K562 (cell line): Measurements from ENCODE around the gene CCT7. TPM values are rescaled to one million over a fixed set of nuclear protein-coding genes. Genes with fewer than 3 reads are reported as not detected.

Source experiments
- DNMT1 ChIP-seq: fragments of 450-650 bp; IDR thresholded peaks from 2 replicates; pipeline ENCODE4 v1.6.1; 2016; ENCODE audit warnings: antibody characterized with exemption, mild to moderate bottlenecking
- ETV5 ChIP-seq: sonication (generic); formaldehyde crosslinking; IDR thresholded peaks from 2 replicates; pipeline ENCODE4 v1.4.0; 2020; ENCODE audit warnings: low read depth, mild to moderate bottlenecking, missing genetic modification reagents
- GABPB2 ChIP-seq: fragments of 250-450 bp; sonication (Bioruptor Pico); conservative IDR thresholded peaks from 2 replicates; pipeline ENCODE4 v1.5.1; 2021; ENCODE audit warnings: mild to moderate bottlenecking
- GATAD2A ChIP-seq: fragments of 450-650 bp; IDR thresholded peaks from 2 replicates; pipeline ENCODE4 v1.6.1; 2017
- HNRNPK ChIP-seq: fragments of 200-400 bp; formaldehyde crosslinking; IDR thresholded peaks from one replicate; pipeline ENCODE4 v1.6.1; 2018; ENCODE audit warnings: mild to moderate bottlenecking, low read depth, low read length; ENCODE audit not compliant: poor library complexity, severe bottlenecking
- MTA1 ChIP-seq: fragments of 450-650 bp; IDR thresholded peaks from 2 replicates; pipeline ENCODE4 v1.6.1; 2017; ENCODE audit warnings: borderline replicate concordance
- MYNN ChIP-seq, 2 experiments: sonication (generic); formaldehyde crosslinking in 1 of 2; IDR thresholded peaks; 2 replicates each; pipeline versions ENCODE4 v1.5.0 to v1.6.1; 2016 to 2020; ENCODE audit warnings: antibody characterized with exemption in 1 of 2, missing genetic modification reagents in 1 of 2
- PHTF2 ChIP-seq: fragments of 250-450 bp; sonication (Bioruptor Pico); IDR thresholded peaks from 2 replicates; pipeline ENCODE4 v1.5.0; 2021; ENCODE audit warnings: mild to moderate bottlenecking
- POLR2A ChIP-seq: fragments of 450-650 bp; conservative IDR thresholded peaks from 2 replicates; pipeline ENCODE4 v1.6.1; 2016
- RBM14 ChIP-seq: fragments of 200-400 bp; formaldehyde crosslinking; IDR thresholded peaks from 2 replicates; pipeline ENCODE4 v1.6.1; 2018; ENCODE audit warnings: low read depth, mild to moderate bottlenecking, low read length, moderate library complexity, borderline replicate concordance; ENCODE audit not compliant: insufficient read depth
- SMARCB1 ChIP-seq: IDR thresholded peaks from 2 replicates; pipeline ENCODE4 v1.6.1; 2011; ENCODE audit warnings: improper control_type of control experiment, low read depth; ENCODE audit not compliant: insufficient read length
- SRSF1 ChIP-seq: fragments of 200-400 bp; formaldehyde crosslinking; IDR thresholded peaks from 2 replicates; pipeline ENCODE4 v1.6.1; 2017; ENCODE audit warnings: mild to moderate bottlenecking, low read depth, low read length, moderate library complexity
- ZNF121 ChIP-seq: sonication (generic); formaldehyde crosslinking; conservative IDR thresholded peaks from 2 replicates; pipeline ENCODE4 v1.8.0; 2022; ENCODE audit warnings: missing genetic modification reagents
- ZNF586 ChIP-seq: fragments of 450-650 bp; formaldehyde crosslinking; conservative IDR thresholded peaks from 2 replicates; pipeline ENCODE4 v1.4.0; 2020; ENCODE audit warnings: mild to moderate bottlenecking, moderate library complexity
- ZNF707 ChIP-seq: fragments of 250-450 bp; sonication (Bioruptor Pico); conservative IDR thresholded peaks from 2 replicates; pipeline ENCODE4 v1.8.0; 2022; ENCODE audit warnings: inconsistent platforms, mild to moderate bottlenecking, moderate library complexity
- polyA plus RNA-seq, 8 experiments: library from polyadenylated mRNA; depleted of rRNA in 4 of 8; stranded (reverse) in 5 of 8; unstranded in 3 of 8; fragments of >200 nt; fragmentation: Nextera tagmentation in 2 of 8; fragmentation: Illumina TruSeq in 1 of 8; extraction: Ambion mirVana in 2 of 8; extraction: Trizol in 1 of 8; gene quantifications; 2 replicates each; pipeline versions ENCODE4 v1.2.1 to v1.2.3, GENCODE V29; 2011 to 2014; ENCODE audit warnings: inconsistent platforms in 1 of 8, missing spikeins in 1 of 8
- total RNA-seq, 7 experiments: library from RNA; depleted of rRNA in 6 of 7; stranded (reverse); fragments of >200 nt in 6 of 7; fragmentation: Illumina TruSeq in 2 of 7; extraction: Trizol in 2 of 7; gene quantifications; 2 replicates each; pipeline versions ENCODE4 v1.2.1 to v1.2.3, GENCODE V29; 2011 to 2021; ENCODE audit warnings: low replicate concordance in 1 of 7
- TF ChIP-seq, protein P1 (sequence below): sonication (generic); formaldehyde crosslinking; IDR thresholded peaks from 2 replicates; pipeline ENCODE4 v1.8.1; 2023; ENCODE audit warnings: mild to moderate bottlenecking, missing genetic modification reagents
- TF ChIP-seq, protein P2 (sequence below): sonication (generic); IDR thresholded peaks from 2 replicates; pipeline ENCODE4 v1.6.1; 2016
- TF ChIP-seq, protein P3 (sequence below): IDR thresholded peaks from 2 replicates; pipeline ENCODE4 v1.6.1; 2014; ENCODE audit warnings: antibody characterized with exemption
- TF ChIP-seq, protein P4 (sequence below): fragments of 450-650 bp; conservative IDR thresholded peaks from 2 replicates; pipeline ENCODE4 v1.6.1; 2016; ENCODE audit warnings: missing genetic modification characterization, low read depth, mild to moderate bottlenecking, control low read depth, missing compliant biosample characterization
- TF ChIP-seq, protein P5 (sequence below), 2 experiments: fragments of 450-650 bp; conservative IDR thresholded peaks; 2 replicates each; pipeline ENCODE4 v1.6.1; 2017; ENCODE audit warnings: mild to moderate bottlenecking in 2 of 2, moderate library complexity in 2 of 2

CCT7 gene
- total and polyA plus RNA-seq, 9 of the 15 experiments (the other 6 are each of a cell fraction or from before 2014, with no cell fraction given): 326 to 856 (median 638) TPM

DNA sequence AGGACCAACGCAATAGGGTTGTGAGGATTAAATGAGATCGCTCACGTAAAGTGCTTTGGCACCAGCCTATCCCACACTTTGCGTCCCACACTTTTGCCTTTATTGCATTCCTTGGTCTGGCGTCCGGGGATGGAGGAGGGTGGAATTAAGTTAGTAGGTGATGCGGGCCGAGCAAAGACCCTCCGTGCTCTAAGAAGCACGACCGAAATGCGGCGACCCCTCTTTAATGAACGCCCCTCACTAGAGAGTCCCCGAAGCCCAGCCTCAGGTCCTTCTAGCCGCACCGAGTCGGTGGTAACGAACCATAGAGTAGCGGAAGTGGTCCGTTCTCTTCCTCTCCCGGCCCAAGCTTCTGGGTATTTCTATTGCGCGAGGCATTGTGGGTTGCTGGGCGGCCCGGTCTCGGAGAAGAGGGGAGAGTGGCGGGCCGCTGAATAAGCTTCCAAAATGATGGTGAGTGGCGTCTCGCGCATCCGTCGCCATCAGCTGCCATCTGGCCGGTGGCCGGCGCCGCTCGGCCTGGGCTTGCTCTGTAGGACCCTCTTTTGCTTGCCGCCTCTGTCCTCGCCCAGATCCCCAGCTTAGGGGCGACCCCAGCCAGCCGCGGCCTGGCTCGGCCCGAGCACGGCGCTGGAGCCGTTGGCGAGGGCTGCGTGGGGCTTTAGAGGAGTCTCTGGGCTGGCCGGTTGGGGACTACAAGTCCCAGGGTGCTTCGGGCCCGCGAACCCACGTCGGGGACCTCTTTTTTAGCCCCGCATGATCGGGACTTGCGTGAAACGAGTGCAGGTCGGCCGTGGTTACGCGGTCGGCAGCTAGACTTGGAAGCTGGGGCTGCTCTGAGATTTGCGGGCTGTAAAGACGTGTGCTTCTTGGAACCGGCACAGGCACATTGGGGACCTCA is at the start of gene CCT7 (continued):
- TF ChIP-seq, protein P1, sequence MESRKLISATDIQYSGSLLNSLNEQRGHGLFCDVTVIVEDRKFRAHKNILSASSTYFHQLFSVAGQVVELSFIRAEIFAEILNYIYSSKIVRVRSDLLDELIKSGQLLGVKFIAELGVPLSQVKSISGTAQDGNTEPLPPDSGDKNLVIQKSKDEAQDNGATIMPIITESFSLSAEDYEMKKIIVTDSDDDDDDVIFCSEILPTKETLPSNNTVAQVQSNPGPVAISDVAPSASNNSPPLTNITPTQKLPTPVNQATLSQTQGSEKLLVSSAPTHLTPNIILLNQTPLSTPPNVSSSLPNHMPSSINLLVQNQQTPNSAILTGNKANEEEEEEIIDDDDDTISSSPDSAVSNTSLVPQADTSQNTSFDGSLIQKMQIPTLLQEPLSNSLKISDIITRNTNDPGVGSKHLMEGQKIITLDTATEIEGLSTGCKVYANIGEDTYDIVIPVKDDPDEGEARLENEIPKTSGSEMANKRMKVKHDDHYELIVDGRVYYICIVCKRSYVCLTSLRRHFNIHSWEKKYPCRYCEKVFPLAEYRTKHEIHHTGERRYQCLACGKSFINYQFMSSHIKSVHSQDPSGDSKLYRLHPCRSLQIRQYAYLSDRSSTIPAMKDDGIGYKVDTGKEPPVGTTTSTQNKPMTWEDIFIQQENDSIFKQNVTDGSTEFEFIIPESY (CRISPR knock-in tag): no peak
- TF ChIP-seq PHTF2 (CRISPR knock-in tag) (no peak; the same call in 1 of the 2 replicates), RBM14 (peak; percentile 83; the same call in 1 of the 2 replicates), HNRNPK (no peak), ZNF707 (CRISPR knock-in tag) (no peak), MTA1 (no peak), ETV5 (no peak), MYNN (IDR thresholded peaks at IDR 0.05) (0 out of 2 replicates have a peak, but pooled peaks have one; percentile 40), MYNN (CRISPR knock-in tag; IDR thresholded peaks at IDR 0.05) (no peak), ZNF586 (CRISPR knock-in tag) (no peak), SRSF1 (peak; percentile 85; the same call in 1 of the 2 replicates), GATAD2A (peak; percentile 68; the same call in 1 of the 2 replicates), ZNF121 (CRISPR knock-in tag) (no peak), SMARCB1 (no peak), POLR2A (peak; percentile 97), GABPB2 (no peak), DNMT1 (no peak)
- TF ChIP-seq, protein P2, sequence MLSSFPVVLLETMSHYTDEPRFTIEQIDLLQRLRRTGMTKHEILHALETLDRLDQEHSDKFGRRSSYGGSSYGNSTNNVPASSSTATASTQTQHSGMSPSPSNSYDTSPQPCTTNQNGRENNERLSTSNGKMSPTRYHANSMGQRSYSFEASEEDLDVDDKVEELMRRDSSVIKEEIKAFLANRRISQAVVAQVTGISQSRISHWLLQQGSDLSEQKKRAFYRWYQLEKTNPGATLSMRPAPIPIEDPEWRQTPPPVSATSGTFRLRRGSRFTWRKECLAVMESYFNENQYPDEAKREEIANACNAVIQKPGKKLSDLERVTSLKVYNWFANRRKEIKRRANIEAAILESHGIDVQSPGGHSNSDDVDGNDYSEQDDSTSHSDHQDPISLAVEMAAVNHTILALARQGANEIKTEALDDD: no peak
- TF ChIP-seq, protein P3, sequence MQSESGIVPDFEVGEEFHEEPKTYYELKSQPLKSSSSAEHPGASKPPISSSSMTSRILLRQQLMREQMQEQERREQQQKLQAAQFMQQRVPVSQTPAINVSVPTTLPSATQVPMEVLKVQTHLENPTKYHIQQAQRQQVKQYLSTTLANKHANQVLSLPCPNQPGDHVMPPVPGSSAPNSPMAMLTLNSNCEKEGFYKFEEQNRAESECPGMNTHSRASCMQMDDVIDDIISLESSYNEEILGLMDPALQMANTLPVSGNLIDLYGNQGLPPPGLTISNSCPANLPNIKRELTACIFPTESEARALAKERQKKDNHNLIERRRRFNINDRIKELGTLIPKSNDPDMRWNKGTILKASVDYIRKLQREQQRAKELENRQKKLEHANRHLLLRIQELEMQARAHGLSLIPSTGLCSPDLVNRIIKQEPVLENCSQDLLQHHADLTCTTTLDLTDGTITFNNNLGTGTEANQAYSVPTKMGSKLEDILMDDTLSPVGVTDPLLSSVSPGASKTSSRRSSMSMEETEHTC: no peak
- TF ChIP-seq, protein P4, sequence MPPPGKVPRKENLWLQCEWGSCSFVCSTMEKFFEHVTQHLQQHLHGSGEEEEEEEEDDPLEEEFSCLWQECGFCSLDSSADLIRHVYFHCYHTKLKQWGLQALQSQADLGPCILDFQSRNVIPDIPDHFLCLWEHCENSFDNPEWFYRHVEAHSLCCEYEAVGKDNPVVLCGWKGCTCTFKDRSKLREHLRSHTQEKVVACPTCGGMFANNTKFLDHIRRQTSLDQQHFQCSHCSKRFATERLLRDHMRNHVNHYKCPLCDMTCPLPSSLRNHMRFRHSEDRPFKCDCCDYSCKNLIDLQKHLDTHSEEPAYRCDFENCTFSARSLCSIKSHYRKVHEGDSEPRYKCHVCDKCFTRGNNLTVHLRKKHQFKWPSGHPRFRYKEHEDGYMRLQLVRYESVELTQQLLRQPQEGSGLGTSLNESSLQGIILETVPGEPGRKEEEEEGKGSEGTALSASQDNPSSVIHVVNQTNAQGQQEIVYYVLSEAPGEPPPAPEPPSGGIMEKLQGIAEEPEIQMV (tag): no peak
- TF ChIP-seq, protein P5, sequence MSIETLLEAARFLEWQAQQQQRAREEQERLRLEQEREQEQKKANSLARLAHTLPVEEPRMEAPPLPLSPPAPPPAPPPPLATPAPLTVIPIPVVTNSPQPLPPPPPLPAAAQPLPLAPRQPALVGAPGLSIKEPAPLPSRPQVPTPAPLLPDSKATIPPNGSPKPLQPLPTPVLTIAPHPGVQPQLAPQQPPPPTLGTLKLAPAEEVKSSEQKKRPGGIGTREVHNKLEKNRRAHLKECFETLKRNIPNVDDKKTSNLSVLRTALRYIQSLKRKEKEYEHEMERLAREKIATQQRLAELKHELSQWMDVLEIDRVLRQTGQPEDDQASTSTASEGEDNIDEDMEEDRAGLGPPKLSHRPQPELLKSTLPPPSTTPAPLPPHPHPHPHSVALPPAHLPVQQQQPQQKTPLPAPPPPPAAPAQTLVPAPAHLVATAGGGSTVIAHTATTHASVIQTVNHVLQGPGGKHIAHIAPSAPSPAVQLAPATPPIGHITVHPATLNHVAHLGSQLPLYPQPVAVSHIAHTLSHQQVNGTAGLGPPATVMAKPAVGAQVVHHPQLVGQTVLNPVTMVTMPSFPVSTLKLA (conservative IDR thresholded peaks at IDR 0.05): peak in 1 of 2 experiments; percentile 58; a peak in 2 of 4 replicates
